ENCODE data around the gene PYCARD. TPM values are rescaled to one million over a fixed set of nuclear protein-coding genes. Genes with fewer than 3 reads are reported as not detected.
"Not testable (repeated sequence)": the region's sequence is repeated elsewhere in the genome, so short reads cannot be mapped to it uniquely, and the experiment has no call there.

The PYCARD gene
- total RNA-seq, 1 donor from 2014 or later: 2.9 TPM

GRCh38 chr16:31196324-31197088, 6.1 kb downstream of the PYCARD start:
- H3K9me3 Mint-ChIP-seq (ENCODE audit: low read depth): no peaks in the 10 kb centered on the region
- no peak overlapping the region for H3K4me3 Mint-ChIP-seq (ENCODE audit: unreplicated experiment)
- peaks cover 36% of the 10 kb centered on the region for H3K36me3 Mint-ChIP-seq (ENCODE audit: low read depth)
- DNase-seq (ENCODE audit: low spot score): no peak
- H3K27me3 Mint-ChIP-seq (ENCODE audit: low read depth): no peaks in the 10 kb centered on the region
- H3K4me1 Mint-ChIP-seq (ENCODE audit: low read depth): peaks cover 26% of the 10 kb centered on the region
- H3K27ac Mint-ChIP-seq (ENCODE audit: unreplicated experiment): no peak overlapping the region
- no peak for TF ChIP-seq CTCF (IDR thresholded peaks at IDR 0.05)

GRCh38 chr16:31195861-31196260, 6.7 kb downstream of the PYCARD start:
- not testable (repeated sequence) for DNase-seq (ENCODE audit: low spot score); H3K27ac Mint-ChIP-seq (ENCODE audit: unreplicated experiment); H3K27me3 Mint-ChIP-seq (ENCODE audit: low read depth); H3K9me3 Mint-ChIP-seq (ENCODE audit: low read depth); H3K4me3 Mint-ChIP-seq (ENCODE audit: unreplicated experiment)
- Mint-ChIP-seq H3K36me3 (ENCODE audit: low read depth) (peaks cover 42% of the 10 kb centered on the region), H3K4me1 (ENCODE audit: low read depth) (peaks cover 20% of the 10 kb centered on the region)

GRCh38 chr16:31194898-31195297, 7.7 kb downstream of the PYCARD start:
- no peaks in the 10 kb centered on the region for H3K27me3 Mint-ChIP-seq (ENCODE audit: low read depth)
- no peak for DNase-seq (ENCODE audit: low spot score)
- no peaks in the 10 kb centered on the region for H3K9me3 Mint-ChIP-seq (ENCODE audit: low read depth)
- H3K4me3 Mint-ChIP-seq (ENCODE audit: unreplicated experiment): no peak overlapping the region
- TF ChIP-seq CTCF (IDR thresholded peaks at IDR 0.05): no peak
- peaks cover 52% of the 10 kb centered on the region for H3K36me3 Mint-ChIP-seq (ENCODE audit: low read depth)
- peaks cover 17% of the 10 kb centered on the region for H3K4me1 Mint-ChIP-seq (ENCODE audit: low read depth)
- no peak overlapping the region for H3K27ac Mint-ChIP-seq (ENCODE audit: unreplicated experiment)

- Mint-ChIP-seq H3K36me3 (ENCODE audit: low read depth) (peaks cover 55% of the 10 kb centered on the region), H3K4me1 (ENCODE audit: low read depth) (peaks cover 8% of the 10 kb centered on the region), H3K4me3 (ENCODE audit: unreplicated experiment) (no peak overlapping the region), H3K27me3 (ENCODE audit: low read depth) (no peaks in the 10 kb centered on the region), H3K27ac (ENCODE audit: unreplicated experiment) (no peak overlapping the region), H3K9me3 (ENCODE audit: low read depth) (no peaks in the 10 kb centered on the region)
- DNase-seq (ENCODE audit: low spot score): no peak
- no peak for TF ChIP-seq CTCF (IDR thresholded peaks at IDR 0.05)
Observed at GRCh38 chr16:31193874-31194273, 8.7 kb downstream of the PYCARD start.

- TF ChIP-seq CTCF (IDR thresholded peaks at IDR 0.05): no peak
- H3K27ac Mint-ChIP-seq (ENCODE audit: unreplicated experiment): no peak overlapping the region
- peaks cover 64% of the 10 kb centered on the region for H3K36me3 Mint-ChIP-seq (ENCODE audit: low read depth)
- H3K9me3 Mint-ChIP-seq (ENCODE audit: low read depth): no peaks in the 10 kb centered on the region
- no peaks in the 10 kb centered on the region for H3K27me3 Mint-ChIP-seq (ENCODE audit: low read depth)
- H3K4me3 Mint-ChIP-seq (ENCODE audit: unreplicated experiment): no peak overlapping the region
- DNase-seq (ENCODE audit: low spot score): no peak
- peaks cover 4% of the 10 kb centered on the region for H3K4me1 Mint-ChIP-seq (ENCODE audit: low read depth)
Observed at GRCh38 chr16:31192856-31193642, 9.5 kb downstream of the PYCARD start.

All from chondrocyte (in vitro differentiated cells).